ENCODE results near the gene USH2A. TPM values are rescaled to one million over a fixed set of nuclear protein-coding genes. Genes with fewer than 3 reads are reported as not detected.

The USH2A gene
- total RNA-seq, 1 experiment from 2014 or later: not detected

- CTCF ChIA-PET: no interaction called here
- intact Hi-C loops (cut with micrococcal nuclease): no loop called here
- no peaks in the 10 kb centered on the region for H3K9me2 ChIP-seq (ENCODE audit: insufficient read depth)
- no peak overlapping the region for H2AFZ ChIP-seq (ENCODE audit: low read depth, low read length, poor library complexity, severe bottlenecking)
- RAD21 ChIA-PET (ENCODE audit: low non-redundant PET in 1 of 2, low total read pairs in 2 of 2, uncharacterized antibody in 2 of 2, unreplicated experiment in 2 of 2): no interaction called here
- H3K27ac ChIP-seq (ENCODE audit: low read depth, low read length): no peak overlapping the region
- ATAC-seq: no peak
- H3K79me2 ChIP-seq (ENCODE audit: insufficient read depth, low read length): peaks cover 33% of the 10 kb centered on the region
- TF ChIP-seq ELF1 (IDR thresholded peaks at IDR 0.05; ENCODE audit: borderline replicate concordance, low read depth) (no peak), CTCF (IDR thresholded peaks at IDR 0.05 in 2 of 3, conservative IDR thresholded peaks at IDR 0.05 in 1 of 3; ENCODE audit: borderline replicate concordance in 1 of 3, insufficient read depth in 1 of 3, low read depth in 2 of 3, low read length in 2 of 3) (no peak), JUND (IDR thresholded peaks at IDR 0.05) (no peak), MAX (IDR thresholded peaks at IDR 0.05) (no peak), RAD21 (IDR thresholded peaks at IDR 0.05; ENCODE audit: low read depth) (no peak)
- no peaks in the 10 kb centered on the region for H3K4me1 ChIP-seq (ENCODE audit: control insufficient read depth in 1 of 2, insufficient read depth in 2 of 2, low read length in 2 of 2)
- no peak overlapping the region for H3K4me2 ChIP-seq (ENCODE audit: low read length)
- no TSS peak for BruUV-seq (replicated peaks)
- H3K9ac ChIP-seq (ENCODE audit: low read length): no peak overlapping the region
- no peaks in the 10 kb centered on the region for H3K27me3 ChIP-seq (ENCODE audit: insufficient read depth, low read length)
- H4K20me1 ChIP-seq (ENCODE audit: insufficient read depth): peaks cover 3% of the 10 kb centered on the region; the same call in 1 of the 2 replicates
- POLR2A ChIA-PET: no interaction called here
- no peak for DNase-seq (ENCODE audit: low read depth, low spot score)
- no peak overlapping the region for H3K4me3 ChIP-seq (replicated peaks in 1 of 2; ENCODE audit: low read depth in 1 of 2, low read length in 2 of 2)
- H3K9me3 ChIP-seq (ENCODE audit: control insufficient read depth in 1 of 2, insufficient read depth in 1 of 2, low read depth in 1 of 2, low read length in 2 of 2): no peaks in the 10 kb centered on the region
- peaks cover 13 to 27% of the 10 kb centered on the region in 2 experiments for H3K36me3 ChIP-seq (ENCODE audit: control insufficient read depth in 1 of 2, insufficient read depth in 2 of 2, low read length in 2 of 2)
Observed at GRCh38 chr1:215617979-215618378, 805.3 kb downstream of the USH2A start.

- ChIA-PET CTCF (no interaction called here), POLR2A (no interaction called here), RAD21 (ENCODE audit: low non-redundant PET in 1 of 2, low total read pairs in 2 of 2, uncharacterized antibody in 2 of 2, unreplicated experiment in 2 of 2) (no interaction called here)
- no peaks in the 10 kb centered on the region for H3K9me3 ChIP-seq (ENCODE audit: control insufficient read depth in 1 of 2, insufficient read depth in 1 of 2, low read depth in 1 of 2, low read length in 2 of 2)
- DNase-seq (ENCODE audit: low read depth, low spot score) (no peak), ATAC-seq (no peak)
- peaks cover 3% of the 10 kb centered on the region; the same call in 1 of the 2 replicates for H4K20me1 ChIP-seq (ENCODE audit: insufficient read depth)
- peaks cover 25 to 36% of the 10 kb centered on the region in 2 experiments for H3K36me3 ChIP-seq (ENCODE audit: control insufficient read depth in 1 of 2, insufficient read depth in 2 of 2, low read length in 2 of 2)
- H3K4me3 ChIP-seq (replicated peaks in 1 of 2; ENCODE audit: low read depth in 1 of 2, low read length in 2 of 2): no peak overlapping the region
- no peak overlapping the region for H2AFZ ChIP-seq (ENCODE audit: low read depth, low read length, poor library complexity, severe bottlenecking)
- intact Hi-C loops (cut with micrococcal nuclease): no loop called here
- no peaks in the 10 kb centered on the region for H3K4me1 ChIP-seq (ENCODE audit: control insufficient read depth in 1 of 2, insufficient read depth in 2 of 2, low read length in 2 of 2)
- H3K9me2 ChIP-seq (ENCODE audit: insufficient read depth): no peaks in the 10 kb centered on the region
- H3K79me2 ChIP-seq (ENCODE audit: insufficient read depth, low read length): peaks cover 39% of the 10 kb centered on the region
- no peak overlapping the region for H3K27ac ChIP-seq (ENCODE audit: low read depth, low read length)
- BruUV-seq (replicated peaks): no TSS peak
- no peak overlapping the region for H3K9ac ChIP-seq (ENCODE audit: low read length)
- H3K27me3 ChIP-seq (ENCODE audit: insufficient read depth, low read length): no peaks in the 10 kb centered on the region
- no peak overlapping the region for H3K4me2 ChIP-seq (ENCODE audit: low read length)
- TF ChIP-seq POLR2A (IDR thresholded peaks at IDR 0.05; ENCODE audit: borderline replicate concordance, extremely low read depth, insufficient read depth, insufficient read length): no peak
- TF ChIP-seq JUND (IDR thresholded peaks at IDR 0.05): no peak
Observed at GRCh38 chr1:215612391-215612790, 810.9 kb downstream of the USH2A start.

Data from HCT116 (cell line).